Panc1 (cell line): ENCODE results near the gene APLF. TPM values are rescaled to one million over a fixed set of nuclear protein-coding genes. Genes with fewer than 3 reads are reported as not detected.

ENCODE experiments used
- ATAC-seq: fragments of 200-7000 bp; cut with Tn5 transposase; 2 replicates; pipeline ENCODE4 v1.9.1; 2020; ENCODE audit warnings: mild to moderate bottlenecking, moderate library complexity
- BruUV-seq: library from RNA; stranded (reverse); fragments of 400-500 nt; replicated peaks from 2 replicates; lab custom pipeline; 2021; lab: Mats Ljungman, UMichigan
- CTCF ChIA-PET: fragments of 300-600 bp; sonication (Branson Sonifier 250); formaldehyde crosslinking; loops from one replicate; lab custom pipeline; 2022; ENCODE audit warnings: antibody characterized with exemption; lab: Charles Lee
- POLR2A ChIA-PET: fragments of 300-600 bp; sonication (Branson Sonifier 250); formaldehyde crosslinking; loops from one replicate; lab custom pipeline; 2022; ENCODE audit warnings: antibody characterized with exemption; lab: Charles Lee
- DNase-seq: peaks from one replicate; pipeline ENCODE4 v3.0.0-alpha.2; 2010; ENCODE audit warnings: low read depth, low spot score
- H3K27ac ChIP-seq: 2 replicates; pipeline ENCODE4 v1.5.1; 2011; ENCODE audit warnings: mild to moderate bottlenecking, low read length, inconsistent platforms
- H3K27me3 ChIP-seq: fragments of 200-500 bp; sonication (Bioruptor generic); 2 replicates; pipeline ENCODE4 v1.6.0; 2014; ENCODE audit warnings: low read length, inconsistent platforms; ENCODE audit not compliant: control insufficient read depth, insufficient read depth
- H3K36me3 ChIP-seq: fragments of 200-500 bp; sonication (Bioruptor generic); 2 replicates; pipeline ENCODE4 v1.5.1; 2014; ENCODE audit warnings: inconsistent platforms, mild to moderate bottlenecking, low read length, moderate library complexity; ENCODE audit not compliant: control insufficient read depth, insufficient read depth
- H3K4me1 ChIP-seq: 2 replicates; pipeline ENCODE4 v1.5.1; 2011; ENCODE audit warnings: inconsistent platforms, mild to moderate bottlenecking, low read length, moderate library complexity; ENCODE audit not compliant: control insufficient read depth, insufficient read depth
- H3K4me3 ChIP-seq, 2 experiments: 2 replicates each; pipeline ENCODE4 v1.5.1; 2011 to 2012; ENCODE audit warnings: low read depth in 2 of 2, low read length in 2 of 2, mild to moderate bottlenecking in 2 of 2, inconsistent platforms in 1 of 2, moderate library complexity in 1 of 2
- H3K9me3 ChIP-seq: fragments of 200-500 bp; sonication (Bioruptor generic); 2 replicates; pipeline ENCODE4 v1.5.1; 2014; ENCODE audit warnings: low read depth, mild to moderate bottlenecking, inconsistent platforms, low read length, moderate library complexity; ENCODE audit not compliant: control insufficient read depth, insufficient read depth
- POLR2AphosphoS5 ChIP-seq: IDR thresholded peaks from 2 replicates; pipeline ENCODE4 v1.6.1; 2012; ENCODE audit warnings: mild to moderate bottlenecking, low read depth, low read length, moderate library complexity
- SIN3A ChIP-seq: IDR thresholded peaks from 2 replicates; pipeline ENCODE4 v1.6.1; 2012; ENCODE audit warnings: low read depth, mild to moderate bottlenecking, low read length, moderate library complexity, borderline replicate concordance; ENCODE audit not compliant: insufficient read depth
- TCF7L2 ChIP-seq: IDR thresholded peaks from 2 replicates; pipeline ENCODE4 v1.6.1; 2011; ENCODE audit warnings: mild to moderate bottlenecking, low read depth, low read length, inconsistent platforms
- in situ Hi-C: cut with HindIII; loops from 2 replicates; pipeline ENCODE4 v1.10.0; 2016; ENCODE audit warnings: low sequenced_read_pairs, low pct_unique_long_range_greater_than_20kb
- intact Hi-C: fragments of 100-400 bp; cut with micrococcal nuclease; formaldehyde crosslinking; loops from one replicate; pipeline ENCODE4 v1.10.0; 2022; ENCODE audit not compliant: unreplicated experiment
- total RNA-seq: library from RNA; stranded (reverse); gene quantifications from one replicate; pipeline ENCODE4 v1.2.1, GENCODE V29; 2021; ENCODE audit not compliant: unreplicated experiment
- TF ChIP-seq, protein P1 (sequence below), 2 experiments: IDR thresholded peaks; 2 replicates each; pipeline ENCODE4 v1.6.1; 2011 to 2012; ENCODE audit warnings: low read depth in 2 of 2, control low read depth in 1 of 2, low read length in 1 of 2, mild to moderate bottlenecking in 1 of 2, moderate library complexity in 1 of 2; ENCODE audit not compliant: insufficient read depth in 1 of 2
- TF ChIP-seq, protein P2 (sequence below): fragments of 450-650 bp; IDR thresholded peaks from 2 replicates; pipeline ENCODE4 v1.5.1; 2017; ENCODE audit warnings: mild to moderate bottlenecking

The APLF gene
- total RNA-seq, 1 experiment from 2014 or later, result 2.6 TPM

DNA sequence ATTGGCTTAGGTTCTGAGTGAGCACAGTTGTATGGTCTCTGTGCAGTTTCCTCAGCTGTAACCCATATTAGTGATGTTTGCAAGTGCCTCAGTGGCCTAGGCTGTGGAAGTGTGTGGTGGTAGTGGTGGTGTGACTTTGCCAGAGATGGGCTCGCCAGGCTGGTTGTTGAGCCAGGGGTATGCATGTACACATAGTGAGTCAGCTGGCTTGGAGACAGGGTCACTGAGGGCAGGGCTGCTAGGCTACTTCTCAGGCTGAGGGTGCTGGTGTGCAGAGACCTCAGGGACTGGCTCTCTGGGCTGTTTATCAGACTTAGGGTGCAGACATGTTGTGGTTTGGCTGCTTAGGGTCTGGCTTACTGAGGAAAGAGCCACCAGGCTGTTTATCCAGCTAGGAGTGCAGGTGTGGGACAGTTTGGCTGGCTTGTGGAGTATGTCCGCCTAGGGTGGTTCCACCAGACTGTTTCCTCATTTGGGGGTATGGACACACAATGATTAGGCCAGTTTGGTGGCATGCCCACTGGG is 15.0 kb downstream of the APLF start:
- no peak for ATAC-seq
- no peak for DNase-seq
- ChIA-PET POLR2A (no interaction called here), CTCF (no interaction called here)
- intact Hi-C loops (no loop called here), in situ Hi-C loops (no loop called here)
- no peaks in the 10 kb centered on the region for H3K36me3 ChIP-seq
- BruUV-seq, result no TSS peak
- H3K4me1 ChIP-seq, result no peaks in the 10 kb centered on the region
- H3K27me3 ChIP-seq, result no peaks in the 10 kb centered on the region
- no peaks in the 10 kb centered on the region for H3K9me3 ChIP-seq
- H3K27ac ChIP-seq, result no peak overlapping the region
- no peak overlapping the region for H3K4me3 ChIP-seq
- no peak for TF ChIP-seq TCF7L2
- no peak for TF ChIP-seq SIN3A
- TF ChIP-seq, protein P1, sequence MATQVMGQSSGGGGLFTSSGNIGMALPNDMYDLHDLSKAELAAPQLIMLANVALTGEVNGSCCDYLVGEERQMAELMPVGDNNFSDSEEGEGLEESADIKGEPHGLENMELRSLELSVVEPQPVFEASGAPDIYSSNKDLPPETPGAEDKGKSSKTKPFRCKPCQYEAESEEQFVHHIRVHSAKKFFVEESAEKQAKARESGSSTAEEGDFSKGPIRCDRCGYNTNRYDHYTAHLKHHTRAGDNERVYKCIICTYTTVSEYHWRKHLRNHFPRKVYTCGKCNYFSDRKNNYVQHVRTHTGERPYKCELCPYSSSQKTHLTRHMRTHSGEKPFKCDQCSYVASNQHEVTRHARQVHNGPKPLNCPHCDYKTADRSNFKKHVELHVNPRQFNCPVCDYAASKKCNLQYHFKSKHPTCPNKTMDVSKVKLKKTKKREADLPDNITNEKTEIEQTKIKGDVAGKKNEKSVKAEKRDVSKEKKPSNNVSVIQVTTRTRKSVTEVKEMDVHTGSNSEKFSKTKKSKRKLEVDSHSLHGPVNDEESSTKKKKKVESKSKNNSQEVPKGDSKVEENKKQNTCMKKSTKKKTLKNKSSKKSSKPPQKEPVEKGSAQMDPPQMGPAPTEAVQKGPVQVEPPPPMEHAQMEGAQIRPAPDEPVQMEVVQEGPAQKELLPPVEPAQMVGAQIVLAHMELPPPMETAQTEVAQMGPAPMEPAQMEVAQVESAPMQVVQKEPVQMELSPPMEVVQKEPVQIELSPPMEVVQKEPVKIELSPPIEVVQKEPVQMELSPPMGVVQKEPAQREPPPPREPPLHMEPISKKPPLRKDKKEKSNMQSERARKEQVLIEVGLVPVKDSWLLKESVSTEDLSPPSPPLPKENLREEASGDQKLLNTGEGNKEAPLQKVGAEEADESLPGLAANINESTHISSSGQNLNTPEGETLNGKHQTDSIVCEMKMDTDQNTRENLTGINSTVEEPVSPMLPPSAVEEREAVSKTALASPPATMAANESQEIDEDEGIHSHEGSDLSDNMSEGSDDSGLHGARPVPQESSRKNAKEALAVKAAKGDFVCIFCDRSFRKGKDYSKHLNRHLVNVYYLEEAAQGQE (IDR thresholded peaks at IDR 0.05; ENCODE audit: insufficient read depth in 1 of 2, low read depth in 2 of 2, low read length in 1 of 2), result no peak
- no peak for TF ChIP-seq POLR2AphosphoS5
- TF ChIP-seq, protein P2, sequence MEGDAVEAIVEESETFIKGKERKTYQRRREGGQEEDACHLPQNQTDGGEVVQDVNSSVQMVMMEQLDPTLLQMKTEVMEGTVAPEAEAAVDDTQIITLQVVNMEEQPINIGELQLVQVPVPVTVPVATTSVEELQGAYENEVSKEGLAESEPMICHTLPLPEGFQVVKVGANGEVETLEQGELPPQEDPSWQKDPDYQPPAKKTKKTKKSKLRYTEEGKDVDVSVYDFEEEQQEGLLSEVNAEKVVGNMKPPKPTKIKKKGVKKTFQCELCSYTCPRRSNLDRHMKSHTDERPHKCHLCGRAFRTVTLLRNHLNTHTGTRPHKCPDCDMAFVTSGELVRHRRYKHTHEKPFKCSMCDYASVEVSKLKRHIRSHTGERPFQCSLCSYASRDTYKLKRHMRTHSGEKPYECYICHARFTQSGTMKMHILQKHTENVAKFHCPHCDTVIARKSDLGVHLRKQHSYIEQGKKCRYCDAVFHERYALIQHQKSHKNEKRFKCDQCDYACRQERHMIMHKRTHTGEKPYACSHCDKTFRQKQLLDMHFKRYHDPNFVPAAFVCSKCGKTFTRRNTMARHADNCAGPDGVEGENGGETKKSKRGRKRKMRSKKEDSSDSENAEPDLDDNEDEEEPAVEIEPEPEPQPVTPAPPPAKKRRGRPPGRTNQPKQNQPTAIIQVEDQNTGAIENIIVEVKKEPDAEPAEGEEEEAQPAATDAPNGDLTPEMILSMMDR, result no peak

DNA sequence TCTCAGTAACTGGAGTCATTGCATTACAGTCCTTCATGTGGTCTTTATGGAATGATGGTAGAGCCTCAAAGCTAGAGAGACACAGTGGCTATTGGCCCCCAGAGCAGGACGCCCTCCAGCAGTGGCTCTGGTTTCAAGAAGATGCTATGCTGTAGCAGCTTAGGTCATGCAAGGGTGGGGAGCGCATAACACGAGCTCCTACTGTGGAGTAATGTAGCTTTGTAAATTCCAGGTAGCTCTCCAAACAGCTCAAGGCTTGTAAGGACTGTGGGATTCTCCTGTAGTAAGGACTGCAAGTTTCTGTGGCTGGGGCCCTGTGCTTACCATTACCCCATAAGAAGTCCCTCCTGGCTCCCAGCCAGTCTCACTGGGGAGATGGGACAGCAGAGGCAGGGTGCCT is 15.6 kb downstream of the APLF start:
- no peak for ATAC-seq
- TF ChIP-seq POLR2AphosphoS5 (no peak), SIN3A (no peak), TCF7L2 (no peak)
- TF ChIP-seq, protein P1 (IDR thresholded peaks at IDR 0.05; ENCODE audit: insufficient read depth in 1 of 2, low read depth in 2 of 2, low read length in 1 of 2), result no peak
- TF ChIP-seq, protein P2, result no peak
- ChIA-PET CTCF (no interaction called here), POLR2A (no interaction called here)
- BruUV-seq, result no TSS peak
- no peaks in the 10 kb centered on the region for H3K27me3 ChIP-seq
- H3K4me1 ChIP-seq, result no peaks in the 10 kb centered on the region
- no peak overlapping the region for H3K27ac ChIP-seq
- H3K9me3 ChIP-seq, result no peaks in the 10 kb centered on the region
- no peak overlapping the region for H3K4me3 ChIP-seq
- intact Hi-C loops, result no loop called here
- H3K36me3 ChIP-seq, result no peaks in the 10 kb centered on the region
- in situ Hi-C loops, result no loop called here
- no peak for DNase-seq
